Measurements from ENCODE around the gene HOOK2. TPM values are rescaled to one million over a fixed set of nuclear protein-coding genes. Genes with fewer than 3 reads are reported as not detected.

The HOOK2 gene
- total and polyA plus RNA-seq, 4 donors = 39.8 to 67.4 (median 50.6) TPM

DNA sequence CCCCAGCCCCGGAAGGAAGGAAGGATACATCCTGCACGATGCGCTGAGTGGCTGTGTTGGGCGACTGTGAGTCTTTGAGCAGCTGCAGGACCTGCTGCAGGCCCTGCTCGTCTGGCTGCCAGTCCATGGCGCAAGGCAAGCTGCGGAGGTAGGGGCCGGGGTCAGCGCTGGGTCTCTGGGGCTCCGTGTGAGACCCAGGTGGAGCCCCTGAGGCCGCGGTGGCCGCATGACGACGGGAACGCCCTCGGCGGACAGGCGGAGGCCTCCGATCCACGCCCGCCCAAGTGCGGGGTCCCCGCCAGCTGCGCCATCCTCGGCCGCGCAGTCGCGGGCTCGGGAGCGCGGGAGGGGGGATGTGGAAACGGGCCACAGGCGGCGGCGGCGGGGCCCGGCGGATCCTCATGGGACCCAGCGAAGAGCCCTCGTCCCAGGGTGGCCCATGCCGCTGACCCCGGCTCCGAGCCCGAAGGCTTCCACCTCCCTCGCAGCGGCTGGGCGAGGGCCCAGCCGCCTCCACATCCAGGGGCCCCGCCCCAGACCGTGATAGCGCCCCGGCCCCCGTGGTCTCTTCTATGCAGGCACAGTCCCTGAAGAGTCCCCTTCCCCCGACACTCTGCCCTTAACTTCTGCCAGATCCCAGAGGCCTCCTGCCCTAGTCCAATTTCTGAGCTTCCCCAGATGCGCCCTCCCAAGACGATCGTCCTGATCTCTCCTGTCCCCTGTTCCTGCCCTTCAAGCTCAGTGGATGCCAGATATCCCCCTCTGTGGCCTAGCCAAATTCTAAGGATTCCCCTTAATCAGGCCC, 54.3 kb downstream of the HOOK2 start:
- no peaks in the 10 kb centered on the region for H3K9me3 ChIP-seq (ENCODE audit: control insufficient read depth in 4 of 4, insufficient read depth in 3 of 4, low read length in 3 of 4)
- H3K27me3 ChIP-seq (ENCODE audit: control insufficient read depth in 3 of 3, insufficient read depth in 3 of 3, low read length in 2 of 3) = no peaks in the 10 kb centered on the region
- no peak for ATAC-seq (ENCODE audit: insufficient read depth, low FRiP score)
- H3K4me3 ChIP-seq = peak overlapping the region; percentile 79
- WGBS, 2 donors = 11 to 13% methylated on average over 41 to 59 of the region's 59 CpGs
- peak overlapping the region; percentile 89 to 92 for H3K27ac ChIP-seq (ENCODE audit: low read depth in 1 of 2, low read length in 1 of 2)
- H3K4me1 ChIP-seq (ENCODE audit: control insufficient read depth in 5 of 5, insufficient read depth in 5 of 5, low read length in 5 of 5) = peaks cover 0 to 25% (median 10%) of the 10 kb centered on the region in 5 donors
- peak overlapping the region; percentile 73 to 88 for H3K9ac ChIP-seq (ENCODE audit: insufficient read depth in 1 of 2, low read length in 2 of 2)
- peak in 2 of 3 donors; percentile 23 to 36 for DNase-seq
- H3K36me3 ChIP-seq (ENCODE audit: control insufficient read depth in 4 of 4, insufficient read depth in 4 of 4, low read length in 4 of 4) = peaks cover 0 to 18% (median 14%) of the 10 kb centered on the region in 4 donors
- no peak for TF ChIP-seq CTCF (IDR thresholded peaks at IDR 0.05; ENCODE audit: control extremely low read depth, extremely low read depth)

DNA sequence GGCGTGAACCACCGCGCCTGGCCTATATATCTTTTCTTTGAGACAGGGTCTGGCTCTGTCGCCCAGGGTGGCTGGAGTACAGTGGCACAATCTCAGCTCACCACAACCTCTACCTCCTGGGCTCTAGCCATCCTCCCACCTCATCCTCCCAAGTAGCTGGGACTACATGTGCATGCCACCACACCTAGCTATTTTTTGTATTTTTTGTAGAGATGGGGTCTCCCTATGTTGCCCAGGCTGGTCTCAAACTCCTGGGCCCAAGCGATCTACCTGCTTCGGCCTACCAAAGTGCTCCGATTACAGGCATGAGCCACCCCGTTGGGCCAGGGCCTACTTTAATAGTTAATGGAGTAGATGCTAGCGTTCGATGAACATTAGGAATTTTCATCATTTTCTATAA, 55.1 kb downstream of the HOOK2 start:
- peaks cover 0 to 25% (median 10%) of the 10 kb centered on the region in 5 donors for H3K4me1 ChIP-seq (ENCODE audit: control insufficient read depth in 5 of 5, insufficient read depth in 5 of 5, low read length in 5 of 5)
- ATAC-seq (ENCODE audit: insufficient read depth, low FRiP score) = no peak
- peaks cover 0 to 25% (median 19%) of the 10 kb centered on the region in 4 donors for H3K36me3 ChIP-seq (ENCODE audit: control insufficient read depth in 4 of 4, insufficient read depth in 4 of 4, low read length in 4 of 4)
- no peak overlapping the region for H3K4me3 ChIP-seq
- peak overlapping the region; percentile 30 to 49 for H3K9ac ChIP-seq (ENCODE audit: insufficient read depth in 1 of 2, low read length in 2 of 2)
- H3K27me3 ChIP-seq (ENCODE audit: control insufficient read depth in 3 of 3, insufficient read depth in 3 of 3, low read length in 2 of 3) = no peaks in the 10 kb centered on the region
- no peak for DNase-seq
- TF ChIP-seq CTCF (IDR thresholded peaks at IDR 0.05; ENCODE audit: control extremely low read depth, extremely low read depth) = no peak
- 90 to 91% methylated on average over 10 of the region's 10 CpGs for WGBS, 2 donors
- no peaks in the 10 kb centered on the region for H3K9me3 ChIP-seq (ENCODE audit: control insufficient read depth in 4 of 4, insufficient read depth in 3 of 4, low read length in 3 of 4)
- no peak overlapping the region for H3K27ac ChIP-seq (ENCODE audit: low read depth in 1 of 2, low read length in 1 of 2)

GRCh38 chr19:12715929-12716328, 59.4 kb downstream of the HOOK2 start:
- H3K27ac ChIP-seq (ENCODE audit: low read depth in 1 of 2, low read length in 1 of 2) = no peak overlapping the region
- ATAC-seq (ENCODE audit: insufficient read depth, low FRiP score) (no peak), DNase-seq (no peak)
- no peak overlapping the region for H3K4me3 ChIP-seq
- 95 to 100% methylated on average over 3 of the region's 3 CpGs for WGBS, 2 donors
- peaks cover 0 to 11% (median 6%) of the 10 kb centered on the region in 5 donors for H3K4me1 ChIP-seq (ENCODE audit: control insufficient read depth in 5 of 5, insufficient read depth in 5 of 5, low read length in 5 of 5)
- no peak for TF ChIP-seq CTCF (IDR thresholded peaks at IDR 0.05; ENCODE audit: control extremely low read depth, extremely low read depth)
- H3K9me3 ChIP-seq (ENCODE audit: control insufficient read depth in 4 of 4, insufficient read depth in 3 of 4, low read length in 3 of 4) = no peaks in the 10 kb centered on the region
- H3K27me3 ChIP-seq (ENCODE audit: control insufficient read depth in 3 of 3, insufficient read depth in 3 of 3, low read length in 2 of 3) = no peaks in the 10 kb centered on the region
- H3K9ac ChIP-seq (ENCODE audit: insufficient read depth in 1 of 2, low read length in 2 of 2) = no peak overlapping the region
- peaks cover 5 to 52% (median 49%) of the 10 kb centered on the region in 4 donors for H3K36me3 ChIP-seq (ENCODE audit: control insufficient read depth in 4 of 4, insufficient read depth in 4 of 4, low read length in 4 of 4)

All from lung (tissue), 12 donors.